ENCODE measurements around the gene RIPOR2. TPM values are rescaled to one million over a fixed set of nuclear protein-coding genes. Genes with fewer than 3 reads are reported as not detected.
A peak's percentile ranks its signal among the peaks of the same experiment; 100 is the strongest.
"Not testable (repeated sequence)": the region's sequence is repeated elsewhere in the genome, so short reads cannot be mapped to it uniquely, and the experiment has no call there.

RIPOR2 gene
- polyA plus RNA-seq, 10 donors, result 21.6 to 43.0 (median 25.5) TPM

DNA sequence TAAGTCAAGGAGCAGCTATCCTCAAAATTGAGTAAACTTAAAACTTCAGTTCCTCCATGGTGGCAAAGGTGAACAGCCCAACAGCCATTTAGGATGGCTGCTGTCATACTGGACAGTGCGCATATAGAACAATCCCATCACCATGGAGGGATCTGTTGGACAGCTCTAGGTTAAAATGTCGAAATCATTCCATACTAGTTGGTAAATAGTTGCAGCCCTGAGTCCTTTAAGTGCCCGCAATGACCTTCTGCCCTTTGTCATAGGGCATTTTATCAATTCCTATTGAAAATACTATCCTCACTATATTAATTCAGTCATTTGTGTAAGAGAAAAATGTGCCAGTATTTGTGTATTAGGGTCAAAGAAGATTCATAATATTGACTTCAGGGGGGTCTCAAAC, 128.2 kb downstream of the RIPOR2 start:
- DNase-seq, result no peak

DNA sequence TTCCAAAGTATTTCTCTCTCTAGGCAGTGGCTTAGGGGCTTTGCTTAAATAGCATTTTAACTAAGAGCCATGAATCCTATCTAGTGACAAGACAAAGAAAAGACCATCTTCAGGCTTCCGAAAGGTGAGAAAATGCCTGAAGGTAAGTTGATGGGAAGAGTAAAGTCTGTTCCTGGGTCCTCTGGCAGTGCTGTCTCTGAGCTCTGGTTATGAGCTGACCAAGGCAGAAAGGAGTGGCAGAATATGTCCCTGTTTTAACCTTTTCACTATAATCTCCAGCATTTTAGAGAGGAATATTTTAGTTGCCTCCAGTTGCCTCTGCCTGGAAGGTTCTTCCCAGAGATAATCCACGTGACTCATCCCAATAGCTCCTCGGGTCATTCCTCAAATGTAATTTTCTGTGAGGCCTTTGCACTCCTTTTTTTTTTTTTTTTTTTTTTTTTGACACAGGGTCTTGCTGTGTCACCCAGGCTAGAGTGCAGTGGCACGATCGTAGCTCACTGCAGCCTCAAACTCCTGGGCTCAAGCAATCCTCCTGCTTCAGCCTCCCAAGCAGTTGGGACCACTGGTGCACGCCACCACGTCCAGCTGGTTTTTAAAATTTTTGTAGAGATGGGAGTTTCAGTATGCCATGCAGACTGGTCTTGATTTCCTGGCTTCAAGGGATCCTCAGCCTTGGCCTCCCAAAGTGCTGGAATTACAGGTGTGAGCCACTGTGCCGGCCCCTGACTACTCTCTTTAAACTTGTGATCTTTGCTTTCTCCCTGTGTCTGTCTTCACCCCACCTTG, 133.3 kb downstream of the RIPOR2 start:
- DNase-seq, result no peak

DNA sequence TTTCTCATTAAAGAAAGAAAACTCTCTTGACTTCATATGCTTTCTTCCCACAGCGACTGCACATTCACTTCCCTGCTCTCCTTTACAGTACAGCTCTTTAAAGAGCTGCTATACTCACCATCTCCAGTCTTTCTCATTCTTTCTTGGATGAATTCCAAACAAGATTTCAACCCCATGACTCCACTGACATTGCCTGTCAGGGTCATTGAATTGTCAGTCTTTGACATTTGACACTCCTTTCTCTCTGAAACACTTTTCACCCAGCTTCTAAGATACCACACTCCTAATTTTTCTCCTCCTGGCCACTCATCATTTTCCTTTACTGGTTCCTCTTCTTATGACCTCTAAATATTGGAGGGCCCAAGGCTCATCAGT, 136.2 kb downstream of the RIPOR2 start:
- DNase-seq, result no peak

DNA sequence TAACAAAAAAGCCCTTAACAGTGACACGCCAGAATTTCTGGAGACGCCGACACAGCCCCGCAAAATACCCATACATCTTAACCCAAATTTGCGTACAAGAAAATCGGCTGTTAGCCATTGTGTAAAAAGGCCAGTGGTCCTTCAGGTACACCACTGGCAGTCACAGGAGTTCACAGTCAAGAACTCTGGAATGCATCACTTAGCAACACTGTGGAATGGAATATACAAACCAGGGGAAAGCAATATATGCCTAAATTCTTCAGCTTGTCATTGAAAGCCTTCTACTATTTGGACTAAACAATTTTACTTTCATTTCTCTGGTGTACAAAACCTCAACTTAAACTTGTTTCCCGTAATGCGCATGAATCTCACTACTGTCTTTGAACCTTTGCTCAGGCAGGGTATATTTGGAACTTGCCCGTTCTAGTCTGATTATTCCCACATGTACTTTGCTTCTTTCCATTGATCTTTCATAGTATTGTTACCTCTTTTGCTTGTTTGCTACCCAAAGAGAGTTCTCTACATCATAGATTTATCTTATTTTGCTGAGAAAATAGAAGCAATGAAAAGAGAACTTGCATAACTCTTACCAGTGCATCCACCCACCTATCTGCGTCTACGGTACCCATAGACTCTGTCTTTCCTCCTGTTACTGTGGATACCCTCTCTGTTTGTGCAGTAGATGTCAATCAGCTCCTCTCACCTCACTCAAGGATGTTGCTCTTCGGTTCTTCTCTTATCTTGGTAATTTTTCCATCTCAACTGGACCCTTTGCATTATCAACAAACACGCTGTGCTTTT, 136.8 kb downstream of the RIPOR2 start, which contains the start of gene ARMH2:
ARMH2 (minus strand) TSS at position 178 of the 801 bp plus-strand sequence; CDS start at position 118, 60 bp downstream.
- DNase-seq, result no peak

DNA sequence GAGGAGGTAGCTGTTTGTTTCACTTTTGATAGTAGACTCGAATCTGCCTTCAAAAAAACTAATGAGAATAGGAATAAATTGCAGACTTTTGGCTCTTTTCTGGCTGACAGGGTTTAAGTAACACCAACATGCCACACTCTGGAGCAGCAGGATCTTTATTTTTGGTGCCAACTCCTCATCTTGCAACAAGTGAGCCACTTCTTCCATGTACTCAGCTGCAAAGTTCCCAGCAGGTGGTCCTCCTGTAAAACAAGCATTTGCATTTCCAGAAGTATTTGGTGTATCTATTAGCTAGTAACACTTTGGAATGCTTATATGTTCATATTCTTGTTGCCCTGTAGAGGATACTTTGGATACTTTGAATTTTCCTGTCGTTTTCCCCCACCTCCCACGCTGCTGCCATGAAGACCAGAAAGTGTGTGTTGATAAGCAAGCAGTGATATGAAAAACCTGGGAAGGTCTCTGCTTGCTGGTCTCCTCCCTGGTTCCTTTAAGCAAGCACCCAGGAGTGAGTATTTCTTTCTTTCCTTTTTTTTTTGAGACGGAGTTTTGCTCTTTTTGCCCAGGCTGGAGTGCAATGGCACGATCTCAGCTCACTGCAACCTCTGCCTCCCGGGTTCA, 138.1 kb downstream of the RIPOR2 start:
- no peak for DNase-seq

DNA sequence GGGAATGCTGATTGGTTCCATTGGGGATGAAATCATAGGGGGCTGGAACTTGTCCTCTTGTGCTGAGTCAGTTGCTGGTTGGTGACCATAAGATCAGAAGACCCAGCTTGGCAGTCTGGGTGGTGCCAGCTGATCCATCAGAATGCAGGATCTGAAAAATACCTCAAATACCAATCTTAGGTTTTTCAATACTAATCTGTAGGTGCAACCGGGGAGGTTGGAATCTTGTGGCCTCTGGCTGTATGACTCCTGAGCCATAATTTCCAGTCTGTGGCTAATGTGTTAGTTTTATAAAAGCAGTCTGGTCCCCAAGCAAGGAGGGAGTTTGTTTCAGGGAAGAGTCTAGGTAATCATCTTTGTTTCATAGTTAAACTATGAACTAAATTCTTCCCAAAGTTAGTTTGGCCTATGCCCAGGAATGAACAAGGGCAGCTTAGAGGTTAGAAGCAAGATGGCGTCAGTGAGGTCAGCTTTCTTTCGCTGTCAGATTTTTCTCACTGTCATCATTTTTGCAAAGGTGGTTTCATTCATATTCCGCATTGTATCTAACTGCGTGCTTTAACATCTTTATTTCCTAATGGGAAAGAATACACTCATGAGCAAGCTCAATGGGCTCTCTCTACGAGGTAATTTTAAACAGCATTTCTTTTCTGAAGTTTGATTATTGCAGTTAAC, 139.0 kb downstream of the RIPOR2 start:
- DNase-seq, result no peak

DNA sequence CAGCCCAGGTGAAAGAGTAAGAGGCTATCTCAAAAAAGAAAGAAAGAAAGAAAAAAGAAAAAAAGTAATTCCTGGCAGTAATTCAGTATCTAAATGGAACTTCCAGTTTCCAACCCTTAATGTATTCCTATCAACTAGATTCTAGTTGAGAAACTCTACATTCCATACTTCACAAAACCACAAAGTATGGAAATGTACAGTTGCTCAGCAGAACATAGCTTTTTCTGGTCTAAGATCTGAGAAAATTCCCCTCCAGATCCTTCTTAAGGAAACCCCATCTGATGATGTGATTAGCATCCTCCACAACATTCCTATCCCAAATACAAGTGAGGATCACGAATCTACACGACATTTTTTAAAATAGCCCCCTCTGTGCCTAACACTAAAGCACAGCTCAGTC, 140.7 kb downstream of the RIPOR2 start:
- DNase-seq, result no peak

DNA sequence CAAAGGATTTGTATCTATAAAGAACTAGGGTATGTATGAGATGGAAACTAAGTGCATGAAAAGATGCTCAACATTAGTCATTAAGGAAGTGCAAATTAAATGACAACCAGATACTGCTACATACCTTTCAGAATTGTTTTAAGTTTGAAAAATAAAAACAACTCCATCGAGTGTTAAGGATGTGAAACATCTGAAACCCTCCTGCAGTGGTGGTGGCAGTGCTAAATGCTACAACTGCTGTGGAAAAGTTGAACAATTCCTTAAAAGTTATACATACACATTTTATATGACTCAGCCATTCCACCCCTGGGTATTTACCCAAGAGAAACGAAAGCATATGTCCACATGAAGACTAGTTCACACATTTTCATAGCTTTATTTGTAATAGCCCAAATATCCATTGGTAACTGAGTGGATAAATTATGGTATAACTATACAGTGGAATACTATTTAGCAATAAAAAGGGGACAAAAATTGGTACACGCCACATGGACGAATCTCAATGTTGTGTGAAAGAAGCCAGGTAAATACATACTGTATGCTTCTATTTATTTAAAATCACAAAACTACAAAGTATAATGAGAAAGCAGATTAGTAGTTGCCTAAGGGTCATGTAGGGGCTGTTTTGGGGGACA, 147.6 kb downstream of the RIPOR2 start:
- no peak for DNase-seq

DNA sequence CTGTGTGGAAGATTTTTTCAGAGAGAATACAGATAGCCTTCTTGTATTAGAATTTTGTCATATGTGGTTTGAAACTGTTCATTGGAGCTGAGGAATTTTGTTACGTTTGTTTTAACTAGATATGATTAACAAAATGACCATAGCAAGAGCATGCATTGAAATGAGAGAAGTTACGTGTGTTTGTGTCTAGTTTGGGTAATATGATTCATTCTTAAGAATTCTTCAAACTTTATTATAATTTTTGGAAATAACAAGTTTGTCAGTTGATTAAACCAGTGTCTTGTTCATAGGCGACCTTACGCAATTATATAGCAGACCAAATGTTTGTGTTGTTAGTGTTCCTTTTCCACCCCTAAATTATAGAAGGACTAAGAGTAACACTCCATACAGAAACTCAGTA, 155.6 kb downstream of the RIPOR2 start:
- no peak for DNase-seq

DNA sequence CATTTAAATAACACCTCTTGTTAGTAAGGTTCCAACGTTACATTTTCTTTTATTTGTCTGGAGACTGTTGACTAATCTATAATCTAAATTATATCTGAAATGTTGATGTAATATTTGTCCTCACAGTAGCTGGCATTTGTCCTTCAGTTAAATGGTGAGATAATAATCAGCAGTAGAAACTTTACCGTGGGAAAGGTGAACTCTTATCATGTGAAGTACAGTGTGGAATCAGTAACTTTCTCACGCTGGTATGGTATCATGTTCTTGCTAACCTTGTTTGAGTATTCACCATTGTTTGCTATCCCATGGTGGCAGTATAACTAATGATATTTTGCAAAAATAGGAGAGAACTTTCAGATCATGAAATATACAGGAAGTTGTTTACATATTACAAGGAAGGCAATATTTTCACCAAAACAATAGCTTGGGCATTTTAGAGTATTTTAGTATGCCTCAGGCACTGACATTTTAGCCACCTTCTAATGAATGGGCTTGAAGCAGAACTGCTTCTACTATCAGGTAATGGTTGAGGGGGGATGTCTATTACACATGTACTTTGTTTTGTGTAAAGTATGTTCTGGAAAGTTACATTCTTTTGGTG, 156.2 kb downstream of the RIPOR2 start:
- DNase-seq, result no peak

DNA sequence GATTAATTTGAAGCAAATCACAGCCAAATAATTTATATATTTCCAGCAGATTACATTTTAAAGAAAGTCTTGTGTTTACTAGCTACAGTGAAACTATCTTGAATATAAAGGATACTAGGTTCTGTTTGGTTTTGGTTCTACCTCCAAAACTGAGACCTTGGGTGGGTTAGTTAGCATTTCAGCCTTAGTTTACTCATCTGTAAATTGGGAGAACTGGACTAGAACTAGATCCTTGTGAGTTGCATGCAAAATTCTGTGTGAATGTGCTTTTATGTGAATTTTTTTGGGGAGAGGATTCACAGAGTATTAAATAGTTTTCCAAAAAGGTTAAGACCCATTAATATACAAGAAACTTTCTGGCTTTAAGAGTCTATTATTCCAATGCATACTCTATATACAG, 156.9 kb downstream of the RIPOR2 start:
- no peak for DNase-seq

DNA sequence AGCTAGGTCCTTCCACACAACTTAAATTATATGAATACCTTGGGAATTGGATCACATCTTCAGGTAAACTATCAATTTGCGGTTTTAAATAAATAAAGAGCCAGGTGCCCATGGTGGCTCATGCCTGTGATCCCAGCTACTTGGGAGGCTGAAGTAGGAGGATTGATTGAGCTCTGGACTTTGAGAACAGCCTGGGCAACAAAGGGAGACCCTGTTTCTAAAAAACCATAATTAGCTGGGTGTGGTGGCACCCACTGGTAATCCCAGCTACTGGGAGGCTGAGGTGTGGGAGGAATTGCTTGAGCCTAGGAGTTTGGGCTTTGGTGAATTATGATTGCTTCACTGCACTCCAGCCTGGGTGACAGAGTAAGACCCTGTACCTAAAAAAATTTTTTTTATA, 157.6 kb downstream of the RIPOR2 start:
- DNase-seq, result no peak

DNA sequence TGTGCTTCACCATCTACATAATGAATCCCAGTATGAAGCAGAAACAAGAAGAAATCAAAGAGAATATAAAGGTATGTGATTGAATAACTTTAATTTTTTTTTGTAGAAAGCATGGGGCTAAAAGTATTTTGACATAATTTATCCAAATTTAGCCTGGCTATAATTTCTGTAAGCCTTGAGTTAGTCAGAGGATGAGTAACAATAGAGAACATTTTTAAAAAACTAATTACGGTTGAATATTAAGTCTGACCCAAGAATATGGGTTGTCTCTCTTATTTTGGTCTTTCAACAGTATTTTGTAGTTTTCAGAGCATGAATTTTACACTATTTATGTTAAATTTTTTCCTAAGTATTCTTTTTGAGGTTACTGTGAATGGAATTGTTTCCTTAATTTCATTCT, 158.5 kb downstream of the RIPOR2 start:
- DNase-seq, result no peak

DNA sequence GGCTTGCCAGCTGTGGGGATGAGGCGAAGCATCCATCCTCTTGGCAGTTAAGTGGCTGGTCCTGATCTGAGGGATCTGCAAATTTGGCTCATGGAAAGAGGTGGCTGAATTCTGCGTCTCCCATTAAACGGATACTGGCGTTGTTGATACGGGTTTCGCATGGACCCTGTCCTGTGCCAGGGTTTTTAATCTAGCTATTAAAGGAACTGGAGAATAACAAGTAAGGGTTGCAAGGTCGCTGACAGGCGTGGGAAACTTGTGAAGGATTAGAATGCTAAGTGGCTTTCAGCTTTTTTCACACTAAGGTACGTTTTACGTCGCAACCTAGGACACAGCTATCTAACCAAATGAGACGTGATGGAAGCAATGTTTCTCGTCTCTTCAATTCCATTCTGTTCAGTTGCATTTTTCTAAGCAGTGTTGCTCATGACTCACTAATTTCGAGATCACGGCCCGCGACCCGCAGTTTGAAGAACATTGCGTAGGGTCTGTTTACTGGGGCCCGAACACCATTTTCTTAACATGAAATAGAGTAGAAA, 160.2 kb downstream of the RIPOR2 start:
- DNase-seq, result peak in 1 of 3 donors; percentile 18

DNA sequence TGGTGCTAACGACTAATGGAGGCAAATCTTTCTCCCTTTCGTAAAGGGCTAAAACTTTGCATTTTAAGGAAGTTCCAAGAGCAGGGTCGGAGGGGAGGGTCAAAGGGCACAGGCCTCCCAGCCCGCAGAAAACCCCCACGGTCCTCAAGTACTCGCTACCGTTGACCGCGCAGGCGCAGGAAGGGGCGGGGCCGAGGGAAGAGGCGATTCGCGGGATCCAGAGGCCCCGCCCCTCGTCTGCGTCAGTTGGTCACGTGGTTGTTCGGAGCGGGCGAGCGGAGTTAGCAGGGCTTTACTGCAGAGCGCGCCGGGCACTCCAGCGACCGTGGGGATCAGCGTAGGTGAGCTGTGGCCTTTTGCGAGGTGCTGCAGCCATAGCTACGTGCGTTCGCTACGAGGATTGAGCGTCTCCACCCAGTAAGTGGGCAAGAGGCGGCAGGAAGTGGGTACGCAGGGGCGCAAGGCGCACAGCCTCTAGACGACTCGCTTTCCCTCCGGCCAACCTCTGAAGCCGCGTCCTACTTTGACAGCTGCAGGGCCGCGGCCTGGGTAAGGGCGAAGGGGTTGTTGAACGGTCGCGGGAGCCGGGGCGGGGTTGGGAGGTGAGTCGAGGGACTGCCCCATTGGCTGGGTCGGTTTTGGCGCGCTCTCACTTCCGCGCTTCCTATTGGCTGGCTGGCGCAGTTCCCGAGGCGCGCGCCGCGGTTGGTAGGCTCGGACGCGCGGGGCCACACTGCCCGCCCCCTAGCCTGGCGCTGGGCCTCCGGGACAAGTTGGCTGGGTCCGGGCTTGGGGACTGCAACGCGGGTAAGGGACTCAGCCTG, 160.9 kb downstream of the RIPOR2 start, which contains the start of gene GMNN:
GMNN (plus strand) TSS at position 242 of the 824 bp plus-strand sequence. CDS start 2,310 bp downstream, outside the sequence.
- peak; percentile 97 to 99 (median 98) for DNase-seq

DNA sequence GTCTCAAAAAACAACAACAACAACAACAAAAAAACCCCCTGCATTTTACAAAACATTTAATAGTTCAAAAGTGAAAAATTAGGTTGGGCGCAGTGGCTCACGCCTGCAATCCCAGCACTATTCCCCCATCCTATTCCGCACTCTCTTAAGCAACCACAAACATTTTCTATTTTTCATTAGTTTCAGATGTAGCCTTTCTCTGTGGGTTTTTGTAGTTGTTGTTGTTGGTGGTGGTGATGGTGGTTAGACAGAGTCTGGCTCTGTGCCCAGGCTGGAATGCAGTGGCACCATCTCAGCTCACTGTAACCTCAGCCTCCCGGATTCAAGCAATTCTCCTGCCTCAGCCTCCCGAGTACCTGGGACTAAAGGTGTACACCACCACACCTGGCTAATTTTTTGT, 167.4 kb downstream of the RIPOR2 start:
- peak in 1 of 3 donors; percentile 18 for DNase-seq

DNA sequence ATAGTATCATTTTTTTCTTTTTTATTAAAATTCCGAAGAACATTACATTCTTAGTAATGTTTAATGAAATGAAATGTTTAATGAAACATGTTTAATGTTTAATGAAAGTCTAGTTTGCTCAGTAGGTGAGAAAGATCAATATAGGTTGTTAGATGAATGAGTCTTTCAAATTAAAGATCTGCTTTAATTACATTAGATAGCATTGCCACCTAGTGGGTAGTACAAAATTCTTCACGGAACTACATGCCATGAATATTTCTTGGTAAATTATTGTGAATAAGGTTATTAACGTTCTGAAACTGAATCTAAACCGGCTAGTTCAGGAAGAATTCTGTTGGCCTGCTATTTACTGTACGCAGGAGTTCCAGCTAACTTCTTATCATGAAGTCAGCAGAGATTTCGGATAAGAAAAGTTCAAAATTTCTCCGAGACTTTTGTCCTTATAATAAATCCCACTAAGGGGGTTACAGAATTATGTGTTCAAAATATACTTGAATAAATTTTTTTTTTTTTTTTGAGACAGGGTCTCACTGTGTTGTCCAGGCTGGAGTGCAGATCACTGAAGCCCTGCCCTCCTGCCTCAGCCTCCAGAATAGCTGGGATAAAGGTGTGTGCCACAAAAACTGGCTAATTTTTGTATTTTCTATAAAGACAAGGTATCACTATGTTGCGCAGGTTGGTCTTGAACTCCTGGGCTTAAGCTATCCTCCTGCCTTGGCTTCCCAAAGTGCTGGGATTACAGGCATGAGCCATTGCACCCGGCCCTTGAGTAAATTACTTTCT, 168.9 kb downstream of the RIPOR2 start:
- DNase-seq, result peak in 1 of 3 donors; percentile 8

DNA sequence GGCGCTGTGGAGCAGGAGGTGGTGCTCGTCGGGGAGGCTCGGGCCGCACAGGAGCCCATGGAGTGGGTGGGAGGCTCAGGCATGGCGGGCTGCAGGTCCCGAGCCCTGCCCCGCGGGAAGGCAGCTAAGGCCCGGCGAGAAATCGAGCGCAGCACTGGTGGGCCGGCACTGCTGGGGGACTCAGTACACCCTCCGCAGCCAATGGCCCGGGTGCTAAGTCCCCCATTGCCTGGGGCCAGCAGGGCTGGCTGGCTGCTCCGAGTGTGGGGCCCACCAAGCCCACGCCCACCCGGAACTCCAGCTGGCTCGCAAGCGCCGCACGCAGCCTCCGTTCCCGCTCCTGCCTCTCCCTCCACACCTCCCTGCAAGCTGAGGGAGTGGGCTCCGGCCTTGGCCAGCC, 169.8 kb downstream of the RIPOR2 start:
- DNase-seq, result not testable (repeated sequence)

Data from muscle of back (tissue), 11 donors.